ENCODE results near the gene LRMDA. TPM values are rescaled to one million over a fixed set of nuclear protein-coding genes. Genes with fewer than 3 reads are reported as not detected.

Gene LRMDA
- total RNA-seq, 1 donor from 2014 or later, result 19.4 TPM

GRCh38 chr10:76286536-76286935 lies 855.1 kb downstream of the LRMDA start:
- Mint-ChIP-seq H3K4me1 (ENCODE audit: unreplicated experiment) (no peaks in the 10 kb centered on the region), H3K4me3 (ENCODE audit: unreplicated experiment) (no peak overlapping the region), H3K27ac (ENCODE audit: unreplicated experiment) (no peak overlapping the region), H3K9me3 (ENCODE audit: unreplicated experiment) (no peaks in the 10 kb centered on the region), H3K27me3 (ENCODE audit: unreplicated experiment) (peaks cover 1% of the 10 kb centered on the region), H3K36me3 (ENCODE audit: low read depth, unreplicated experiment) (no peaks in the 10 kb centered on the region)
- DNase-seq (ENCODE audit: low spot score), result no peak
- TF ChIP-seq, protein P1, sequence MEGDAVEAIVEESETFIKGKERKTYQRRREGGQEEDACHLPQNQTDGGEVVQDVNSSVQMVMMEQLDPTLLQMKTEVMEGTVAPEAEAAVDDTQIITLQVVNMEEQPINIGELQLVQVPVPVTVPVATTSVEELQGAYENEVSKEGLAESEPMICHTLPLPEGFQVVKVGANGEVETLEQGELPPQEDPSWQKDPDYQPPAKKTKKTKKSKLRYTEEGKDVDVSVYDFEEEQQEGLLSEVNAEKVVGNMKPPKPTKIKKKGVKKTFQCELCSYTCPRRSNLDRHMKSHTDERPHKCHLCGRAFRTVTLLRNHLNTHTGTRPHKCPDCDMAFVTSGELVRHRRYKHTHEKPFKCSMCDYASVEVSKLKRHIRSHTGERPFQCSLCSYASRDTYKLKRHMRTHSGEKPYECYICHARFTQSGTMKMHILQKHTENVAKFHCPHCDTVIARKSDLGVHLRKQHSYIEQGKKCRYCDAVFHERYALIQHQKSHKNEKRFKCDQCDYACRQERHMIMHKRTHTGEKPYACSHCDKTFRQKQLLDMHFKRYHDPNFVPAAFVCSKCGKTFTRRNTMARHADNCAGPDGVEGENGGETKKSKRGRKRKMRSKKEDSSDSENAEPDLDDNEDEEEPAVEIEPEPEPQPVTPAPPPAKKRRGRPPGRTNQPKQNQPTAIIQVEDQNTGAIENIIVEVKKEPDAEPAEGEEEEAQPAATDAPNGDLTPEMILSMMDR (IDR thresholded peaks at IDR 0.05; ENCODE audit: unreplicated experiment), result no peak

DNA sequence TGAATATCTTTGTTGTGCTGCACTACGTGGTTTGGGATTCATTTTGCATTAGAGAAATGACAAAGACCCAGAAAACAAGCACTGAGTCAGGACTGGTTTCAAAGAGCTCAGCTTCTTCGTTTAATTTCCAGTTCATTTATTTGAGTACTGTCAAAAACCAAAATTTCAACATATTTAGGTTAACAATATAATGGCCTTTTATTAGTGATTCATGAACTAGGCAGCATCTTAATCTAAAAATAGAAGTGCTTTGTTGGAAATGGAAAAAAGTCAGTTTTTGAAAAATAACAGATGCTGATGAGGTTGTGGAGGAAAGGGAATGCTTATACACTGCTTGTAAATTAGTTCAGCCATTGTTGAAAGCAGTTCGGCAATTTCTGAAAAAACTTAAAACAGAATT lies 856.4 kb downstream of the LRMDA start:
- Mint-ChIP-seq H3K4me3 (ENCODE audit: unreplicated experiment) (no peak overlapping the region), H3K9me3 (ENCODE audit: unreplicated experiment) (no peaks in the 10 kb centered on the region)

DNA sequence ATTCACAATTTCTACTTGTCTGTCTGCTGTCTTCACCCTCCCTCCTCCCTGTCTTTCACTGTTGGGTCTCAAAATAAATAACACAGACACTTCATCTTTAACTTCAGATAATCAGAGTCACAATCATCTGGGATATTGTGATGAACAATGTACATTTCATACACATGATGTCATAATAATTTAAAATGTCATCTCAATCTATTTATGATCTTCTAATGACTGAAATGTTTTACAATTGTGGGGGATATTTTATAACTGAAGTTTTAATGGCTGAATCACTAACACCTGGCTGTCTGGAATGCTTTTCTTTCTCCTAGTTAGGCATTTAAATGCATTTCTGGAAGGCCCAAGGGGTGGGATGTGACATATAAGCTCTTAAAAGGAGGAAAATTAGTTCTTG lies 859.8 kb downstream of the LRMDA start:
- DNase-seq (ENCODE audit: low spot score), result no peak
- TF ChIP-seq, protein P1 (IDR thresholded peaks at IDR 0.05; ENCODE audit: unreplicated experiment), result no peak
- Mint-ChIP-seq H3K27me3 (ENCODE audit: unreplicated experiment) (no peaks in the 10 kb centered on the region), H3K27ac (ENCODE audit: unreplicated experiment) (no peak overlapping the region), H3K4me1 (ENCODE audit: unreplicated experiment) (no peaks in the 10 kb centered on the region), H3K4me3 (ENCODE audit: unreplicated experiment) (no peak overlapping the region), H3K36me3 (ENCODE audit: low read depth, unreplicated experiment) (no peaks in the 10 kb centered on the region), H3K9me3 (ENCODE audit: unreplicated experiment) (no peaks in the 10 kb centered on the region)

More for the DNA sequence above, 856.4 kb downstream of the LRMDA start:
- TF ChIP-seq, protein P1 (IDR thresholded peaks at IDR 0.05; ENCODE audit: unreplicated experiment), result no peak
- DNase-seq (ENCODE audit: low spot score), result no peak
- H3K27me3 Mint-ChIP-seq (ENCODE audit: unreplicated experiment), result no peaks in the 10 kb centered on the region
- no peak overlapping the region for H3K27ac Mint-ChIP-seq (ENCODE audit: unreplicated experiment)
- no peaks in the 10 kb centered on the region for H3K4me1 Mint-ChIP-seq (ENCODE audit: unreplicated experiment)
- H3K36me3 Mint-ChIP-seq (ENCODE audit: low read depth, unreplicated experiment), result no peaks in the 10 kb centered on the region

- Mint-ChIP-seq H3K36me3 (ENCODE audit: low read depth, unreplicated experiment) (no peaks in the 10 kb centered on the region), H3K27ac (ENCODE audit: unreplicated experiment) (no peak overlapping the region), H3K4me1 (ENCODE audit: unreplicated experiment) (no peaks in the 10 kb centered on the region), H3K4me3 (ENCODE audit: unreplicated experiment) (no peak overlapping the region), H3K27me3 (ENCODE audit: unreplicated experiment) (no peaks in the 10 kb centered on the region), H3K9me3 (ENCODE audit: unreplicated experiment) (no peaks in the 10 kb centered on the region)
- TF ChIP-seq, protein P1 (IDR thresholded peaks at IDR 0.05; ENCODE audit: unreplicated experiment), result no peak
- DNase-seq (ENCODE audit: low spot score), result no peak
These were observed 860.5 kb downstream of the LRMDA start for GRCh38 chr10:76291885-76292284.

GRCh38 chr10:76296957-76297356 lies 865.5 kb downstream of the LRMDA start:
- Mint-ChIP-seq H3K36me3 (ENCODE audit: low read depth, unreplicated experiment) (no peaks in the 10 kb centered on the region), H3K4me1 (ENCODE audit: unreplicated experiment) (peaks cover 7% of the 10 kb centered on the region), H3K9me3 (ENCODE audit: unreplicated experiment) (no peaks in the 10 kb centered on the region), H3K4me3 (ENCODE audit: unreplicated experiment) (no peak overlapping the region), H3K27me3 (ENCODE audit: unreplicated experiment) (no peaks in the 10 kb centered on the region), H3K27ac (ENCODE audit: unreplicated experiment) (no peak overlapping the region)
- TF ChIP-seq, protein P1 (IDR thresholded peaks at IDR 0.05; ENCODE audit: unreplicated experiment), result no peak
- no peak for DNase-seq (ENCODE audit: low spot score)
